Muscle of arm (tissue), 12 donors: Measurements from ENCODE around the gene SELPLG. TPM values are rescaled to one million over a fixed set of nuclear protein-coding genes. Genes with fewer than 3 reads are reported as not detected.
A peak's percentile ranks its signal among the peaks of the same experiment; 100 is the strongest.
"Not testable (repeated sequence)": the region's sequence is repeated elsewhere in the genome, so short reads cannot be mapped to it uniquely, and the experiment has no call there.

Source experiments
- DNase-seq: peaks from one replicate; pipeline ENCODE4 v3.0.0-alpha.2; 2013
- polyA plus RNA-seq, 12 donors: library from polyadenylated mRNA; unstranded; fragments of 120-200 nt; gene quantifications; one replicate each; pipeline ENCODE4 v1.2.1, GENCODE V29; 2013; ENCODE audit not compliant: insufficient read length in 12 of 12

The SELPLG gene
- polyA plus RNA-seq, 12 donors, result 3.0 to 11.3 (median 4.4) TPM; not detected in 1

DNA sequence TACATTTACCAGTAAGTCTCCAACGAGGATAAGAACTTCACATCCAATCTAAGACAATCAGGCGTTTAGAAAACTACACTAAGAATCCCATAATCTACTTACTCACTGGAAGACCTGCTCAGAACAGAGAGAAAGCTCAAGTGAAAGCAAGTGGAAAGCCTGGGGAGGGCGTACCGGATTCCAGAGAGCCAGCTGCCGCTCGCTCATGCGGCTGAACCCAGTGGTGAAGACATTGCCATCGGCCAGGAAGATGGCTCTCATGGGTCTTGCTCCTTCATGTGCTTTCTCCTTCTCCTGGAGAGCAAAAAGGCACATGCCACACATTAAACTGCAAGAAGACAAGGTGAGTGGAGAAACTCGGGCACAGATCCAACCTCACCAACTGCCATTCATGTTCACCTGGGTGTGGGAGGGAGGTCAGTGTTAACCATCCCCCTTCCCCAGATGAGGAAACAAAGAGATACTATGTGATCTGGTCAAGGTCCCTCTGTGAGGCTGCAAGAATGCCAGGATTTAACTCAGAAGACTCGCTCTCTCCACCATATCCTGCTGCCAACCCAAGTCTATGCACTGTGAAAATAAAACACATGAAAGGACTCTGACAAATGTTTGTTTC is 23.5 kb upstream of the SELPLG start:
- no peak for DNase-seq

DNA sequence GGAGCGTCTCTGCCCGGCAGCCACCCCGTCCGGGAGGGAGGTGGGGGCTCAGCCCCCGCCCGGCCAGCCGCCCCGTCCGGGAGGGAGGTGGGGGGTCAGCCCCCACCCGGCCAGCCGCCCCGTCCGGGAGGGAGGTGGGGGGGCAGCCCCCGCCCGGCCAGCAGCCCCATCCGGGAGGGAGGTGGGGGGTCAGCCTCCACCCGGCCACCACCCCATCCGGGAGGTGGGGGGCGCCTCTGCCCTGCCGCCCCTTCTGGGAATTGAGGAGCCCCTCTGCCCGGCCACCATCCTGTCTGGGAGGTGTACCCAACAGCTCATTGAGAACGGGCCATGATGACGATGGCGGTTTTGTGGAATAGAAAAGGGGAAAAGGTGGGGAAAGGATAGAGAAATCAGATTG is 22.6 kb upstream of the SELPLG start:
- not testable (repeated sequence) for DNase-seq

GRCh38 chr12:108655812-108656175 is 22.1 kb upstream of the SELPLG start:
- DNase-seq, result not testable (repeated sequence)

DNA sequence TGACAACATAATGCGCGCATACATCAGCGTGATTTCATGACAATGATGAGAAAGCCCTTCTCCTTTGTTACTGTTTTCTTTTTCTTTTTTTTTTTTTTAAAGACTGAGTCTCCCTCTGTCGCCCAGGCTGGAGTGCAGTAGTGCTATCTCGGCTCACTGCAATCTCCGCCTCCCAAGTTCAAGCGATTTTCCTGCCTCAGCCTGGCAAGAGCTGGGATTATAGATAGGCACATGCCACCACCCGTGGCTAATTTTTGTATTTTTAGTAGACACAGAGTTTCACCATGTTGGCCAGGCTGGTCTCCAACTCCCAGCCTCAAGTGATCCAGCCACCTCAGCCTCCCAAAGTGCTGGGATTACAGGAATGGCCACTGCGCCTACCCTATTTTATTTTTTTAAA is 20.9 kb upstream of the SELPLG start:
- DNase-seq, result not testable (repeated sequence)

DNA sequence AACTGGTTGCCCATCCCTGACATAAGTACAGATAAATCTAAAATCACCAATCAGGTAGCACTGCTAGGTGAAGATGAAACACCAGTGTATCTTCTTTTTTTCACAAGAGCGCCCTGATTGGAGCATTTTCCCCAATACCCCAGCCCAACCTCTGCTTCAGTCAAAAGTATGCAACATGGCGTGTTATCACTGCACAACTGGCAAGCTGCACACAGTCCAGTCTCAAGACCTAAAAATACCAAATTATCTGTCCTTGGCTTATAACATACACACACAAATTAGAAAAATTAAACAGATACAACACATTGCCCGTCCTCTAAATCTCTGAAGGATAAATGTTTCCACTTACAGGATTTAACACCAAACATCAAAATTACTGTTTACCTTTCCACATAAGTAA is 20.2 kb upstream of the SELPLG start:
- DNase-seq, result no peak

GRCh38 chr12:108653082-108653516 is 19.4 kb upstream of the SELPLG start:
- DNase-seq, result no peak

GRCh38 chr12:108650083-108650482 is 16.4 kb upstream of the SELPLG start:
- no peak for DNase-seq

GRCh38 chr12:108649669-108650068 is 16.0 kb upstream of the SELPLG start:
- no peak for DNase-seq

GRCh38 chr12:108649126-108649525 is 15.4 kb upstream of the SELPLG start:
- DNase-seq, result no peak

DNA sequence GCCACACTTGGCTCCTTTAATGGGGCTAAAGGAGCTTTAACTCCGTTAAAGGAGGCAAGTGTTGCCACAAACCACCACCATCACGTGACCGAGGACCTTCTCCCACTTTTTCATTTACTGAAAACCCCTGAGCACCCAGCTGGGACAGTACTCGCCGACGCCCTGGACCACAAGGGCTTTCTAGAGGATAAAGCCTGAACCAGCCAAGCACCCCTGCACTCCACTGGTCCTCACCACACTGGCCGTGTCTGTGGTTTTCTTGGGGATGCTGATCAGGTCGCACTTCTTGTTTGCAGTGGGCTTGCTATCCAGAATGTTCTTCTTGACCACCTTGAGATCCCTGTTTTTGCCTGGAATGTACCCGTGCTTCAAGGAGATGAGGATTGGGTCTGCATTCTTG is 14.7 kb upstream of the SELPLG start:
- DNase-seq, result no peak

DNA sequence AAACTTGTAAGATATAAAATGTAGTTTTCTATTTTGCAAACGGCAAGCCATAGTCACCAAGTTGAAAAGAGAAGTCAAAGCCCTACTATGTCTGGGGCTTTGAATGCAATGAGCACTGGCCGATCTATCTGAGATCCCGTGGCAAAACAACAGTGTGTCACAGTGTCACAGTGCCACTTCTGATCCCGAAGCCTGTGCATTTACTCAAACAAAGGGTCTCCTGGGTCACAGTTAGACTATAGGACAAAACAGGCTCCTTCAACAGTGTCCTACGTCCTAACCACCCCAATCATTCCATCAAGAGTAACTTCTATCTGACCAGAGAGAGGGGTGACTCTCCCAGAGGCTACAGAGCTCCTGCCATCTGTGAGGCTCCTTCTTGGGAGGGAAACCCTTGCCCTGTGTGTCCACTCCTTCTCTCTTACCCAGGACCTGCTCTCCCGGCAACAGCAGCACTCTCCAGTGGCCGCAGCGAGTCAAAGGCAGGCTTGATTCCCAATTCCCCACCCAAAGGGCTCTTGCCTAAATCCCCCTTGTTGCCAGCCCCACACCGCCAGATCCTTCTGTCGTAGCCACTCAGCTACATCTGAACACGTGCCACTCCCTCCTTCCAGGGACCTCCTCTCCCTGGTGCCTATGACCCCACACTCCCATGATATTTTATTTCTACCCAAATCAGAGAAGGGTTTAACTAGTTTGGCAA is 14.0 kb upstream of the SELPLG start:
- DNase-seq, result no peak

GRCh38 chr12:108646600-108647579 is 13.2 kb upstream of the SELPLG start:
- DNase-seq, result no peak

DNA sequence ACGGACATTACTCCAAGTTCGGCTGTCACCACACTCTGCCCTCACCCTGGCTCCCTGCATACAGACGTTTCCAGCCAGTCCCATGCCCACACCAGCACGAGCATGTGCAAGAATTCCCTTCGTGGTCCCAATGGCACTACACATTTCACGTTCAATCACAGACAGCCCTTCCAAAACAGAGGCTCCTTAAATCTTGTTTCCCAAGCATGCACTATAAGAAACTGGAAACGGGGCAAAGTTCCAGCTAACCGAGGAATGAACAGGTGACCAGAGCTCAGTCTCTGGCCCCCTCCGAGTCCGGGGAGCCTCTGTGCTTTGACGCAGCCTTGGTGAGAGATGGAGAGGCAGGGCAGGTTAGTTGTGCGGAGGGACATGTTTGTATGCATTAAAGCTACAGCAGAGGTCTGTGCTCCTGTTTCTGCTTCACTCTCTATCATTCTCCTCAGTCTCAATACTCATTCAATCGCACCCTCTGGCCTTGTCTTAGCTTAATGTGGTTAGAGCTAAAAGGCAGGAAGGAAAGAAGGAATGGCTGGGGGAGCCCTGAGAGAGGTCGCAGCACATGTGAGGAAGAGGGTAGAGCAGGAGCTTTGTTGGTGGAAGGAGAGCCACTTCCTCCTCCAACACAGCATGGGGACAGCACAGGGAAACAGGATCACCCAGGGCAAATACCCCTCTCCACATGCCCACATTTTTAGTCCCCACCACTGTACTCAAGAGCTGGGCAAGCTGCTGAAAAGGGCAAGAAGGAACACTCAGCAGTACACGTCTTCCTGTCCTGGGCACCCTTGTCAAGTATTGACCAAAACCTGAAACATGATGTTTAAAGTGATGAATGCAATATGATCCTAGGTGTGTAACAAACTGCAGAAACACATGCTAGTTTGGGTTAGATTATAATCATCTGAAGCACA is 12.2 kb upstream of the SELPLG start:
- no peak for DNase-seq

DNA sequence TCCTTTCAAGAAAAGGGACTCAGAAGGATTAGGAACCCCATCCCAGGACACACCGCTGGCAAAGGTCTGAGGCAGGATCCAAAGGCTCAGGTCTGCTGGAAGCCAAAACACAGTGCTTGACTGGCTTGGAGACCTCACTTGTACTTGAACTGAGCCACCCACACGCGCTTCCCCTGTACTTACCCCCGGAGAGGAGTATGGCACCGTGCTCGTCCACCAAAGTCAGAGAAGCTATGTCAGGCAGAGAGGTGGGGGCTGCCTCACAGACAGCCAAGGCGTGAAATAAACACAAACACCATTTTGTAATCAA is 11.1 kb upstream of the SELPLG start:
- DNase-seq, result no peak

DNA sequence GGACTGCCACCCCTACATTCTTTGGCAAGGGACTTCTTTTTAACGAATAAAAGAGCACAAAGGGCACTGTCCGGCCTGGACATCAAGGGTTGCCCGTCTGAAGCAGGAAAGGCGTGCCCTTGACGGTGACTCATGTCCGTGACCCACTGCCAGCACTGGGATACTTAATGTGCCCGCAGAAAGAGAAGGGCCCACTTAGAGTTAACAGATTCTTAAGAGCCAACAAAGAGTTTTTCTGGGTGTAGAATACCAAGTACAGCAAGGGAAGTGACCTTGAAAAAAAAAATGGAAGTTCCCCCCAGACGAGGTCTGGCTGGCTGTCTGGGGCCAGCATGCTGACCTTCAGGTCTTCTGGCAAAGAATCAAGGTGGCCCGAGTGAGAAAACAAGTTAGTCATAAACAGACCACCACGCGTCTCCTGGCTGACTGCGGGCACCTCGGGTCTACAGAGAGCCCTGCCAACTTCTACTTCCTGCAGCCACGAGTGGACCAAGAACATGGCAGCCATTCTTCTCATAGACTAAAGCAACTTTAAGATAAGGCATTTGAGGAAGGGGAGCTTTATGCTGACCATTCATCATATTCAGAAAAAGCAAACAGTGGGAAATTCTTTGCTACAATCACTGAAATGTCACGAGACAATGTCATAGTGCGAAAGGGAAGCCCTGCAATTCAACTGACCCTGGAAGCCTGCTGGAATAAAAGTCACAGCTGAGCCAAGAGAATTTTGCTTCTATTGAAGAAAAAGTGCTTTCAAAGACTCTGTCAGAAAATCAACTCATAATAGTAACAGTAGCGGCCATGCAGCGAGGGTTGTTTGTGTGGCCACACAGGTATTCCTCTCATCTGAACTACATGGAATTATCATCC is 10.5 kb upstream of the SELPLG start:
- no peak for DNase-seq

DNA sequence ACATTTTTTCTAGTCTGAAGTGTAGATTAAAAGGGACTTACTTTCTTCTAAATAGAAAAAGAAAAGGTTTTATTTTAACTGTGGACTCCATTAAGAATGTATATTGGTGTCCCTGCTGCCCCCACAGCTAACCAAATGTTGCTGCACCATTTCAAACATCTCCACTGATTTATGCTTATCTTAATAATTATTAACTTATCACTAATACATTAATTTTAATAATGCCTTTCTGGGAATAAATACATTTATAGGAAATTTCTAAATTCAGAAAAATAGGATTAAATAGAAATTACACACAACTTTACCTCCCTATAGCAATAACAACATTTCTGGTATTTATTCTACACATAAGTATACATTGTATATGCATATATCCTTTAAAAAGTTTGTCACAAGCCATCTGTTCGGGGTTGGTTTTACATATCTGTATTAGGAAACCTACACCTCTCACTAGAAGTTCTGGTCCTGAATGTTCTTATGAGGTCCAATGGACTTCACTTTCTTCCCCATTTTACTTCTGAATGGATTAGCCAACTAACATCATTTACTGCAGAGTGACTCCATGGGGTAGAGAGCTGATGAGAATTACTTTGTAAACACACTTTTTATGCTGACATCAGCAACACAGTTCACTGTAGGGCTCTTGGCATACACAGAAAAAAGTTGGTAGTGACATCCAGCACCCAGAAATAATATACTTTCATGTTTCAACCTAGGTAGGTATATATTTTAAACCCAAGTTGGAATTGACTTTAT is 9.4 kb upstream of the SELPLG start:
- no peak for DNase-seq

DNA sequence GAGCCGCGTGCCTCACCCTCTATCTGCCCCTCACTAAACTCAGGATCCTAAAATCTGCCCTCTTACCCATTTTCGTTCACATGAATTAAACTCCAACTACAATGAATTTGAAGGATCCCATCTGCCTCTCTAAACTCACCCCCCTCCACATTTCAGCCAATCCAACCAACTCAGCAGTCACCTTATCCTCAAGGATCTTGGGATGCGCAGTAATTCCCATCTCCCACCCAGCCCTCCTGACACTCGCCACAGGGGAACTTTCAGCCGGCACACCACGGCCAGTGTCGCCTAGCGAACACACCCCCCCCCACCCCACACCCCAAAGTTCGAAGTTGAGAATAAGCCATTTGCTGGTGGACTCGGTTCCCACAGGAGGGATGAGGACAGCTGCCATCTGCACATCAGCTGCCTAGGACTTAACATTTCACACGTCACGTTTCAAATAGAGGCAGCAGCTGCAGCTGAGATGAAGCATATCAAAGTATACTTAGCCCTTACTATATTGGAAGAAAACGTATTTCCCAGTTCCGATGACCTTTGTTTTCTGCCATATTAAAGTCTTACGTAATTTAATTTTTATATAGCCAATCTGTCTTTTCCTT is 8.7 kb upstream of the SELPLG start:
- DNase-seq, result peak; percentile 59

- DNase-seq, result no peak
These were observed 8.0 kb upstream of the SELPLG start for GRCh38 chr12:108641446-108642268.
